Measurements from ENCODE around the gene KLRF2.

- TF ChIP-seq CTCF (IDR thresholded peaks at IDR 0.05) (no peak), EZH2phosphoT487 (IDR thresholded peaks at IDR 0.05) (no peak), EZH2 (IDR thresholded peaks at IDR 0.05) (no peak)
Observed at GRCh38 chr12:9935026-9935425, 53.7 kb downstream of the KLRF2 start.
